IMR-90 (cell line): ENCODE measurements around the gene EIF3A.

Experiments used
- BHLHE40 ChIP-seq: fragments of 150-350 bp; IDR thresholded peaks from 2 replicates; pipeline ENCODE4 v1.6.1; 2016; ENCODE audit warnings: mild to moderate bottlenecking, low read depth, low read length
- CEBPB ChIP-seq: IDR thresholded peaks from 2 replicates; pipeline ENCODE4 v1.6.1; 2012; ENCODE audit warnings: low read depth, low read length, improper control_type of control experiment
- CHD1 ChIP-seq: IDR thresholded peaks from 2 replicates; pipeline ENCODE4 v1.6.1; 2012; ENCODE audit warnings: low read depth, low read length, improper control_type of control experiment
- CTCF ChIP-seq: conservative IDR thresholded peaks from 2 replicates; pipeline ENCODE4 v1.5.1; 2012; ENCODE audit warnings: mild to moderate bottlenecking, low read depth, low read length, improper control_type of control experiment
- ELK1 ChIP-seq: fragments of 150-350 bp; IDR thresholded peaks from 2 replicates; pipeline ENCODE4 v1.6.1; 2016; ENCODE audit warnings: low read depth, mild to moderate bottlenecking, low read length, moderate library complexity, borderline replicate concordance
- FOS ChIP-seq: fragments of 150-350 bp; IDR thresholded peaks from 2 replicates; pipeline ENCODE4 v1.6.1; 2016; ENCODE audit warnings: low read depth, low read length
- MXI1 ChIP-seq: IDR thresholded peaks from 2 replicates; pipeline ENCODE4 v1.6.1; 2012; ENCODE audit warnings: low read depth, mild to moderate bottlenecking, low read length, moderate library complexity, borderline replicate concordance
- POLR2A ChIP-seq: IDR thresholded peaks from 2 replicates; pipeline ENCODE4 v1.6.1; 2012; ENCODE audit warnings: mild to moderate bottlenecking, low read depth, low read length
- RAD21 ChIP-seq: IDR thresholded peaks from 2 replicates; pipeline ENCODE4 v1.6.1; 2012; ENCODE audit warnings: low read length, improper control_type of control experiment
- RCOR1 ChIP-seq: IDR thresholded peaks from 2 replicates; pipeline ENCODE4 v1.6.1; 2012; ENCODE audit warnings: mild to moderate bottlenecking, low read length, improper control_type of control experiment; ENCODE audit not compliant: insufficient replicate concordance
- RFX5 ChIP-seq: IDR thresholded peaks from 2 replicates; pipeline ENCODE4 v1.8.0; 2012; ENCODE audit warnings: low read depth, mild to moderate bottlenecking, low read length, moderate library complexity
- SMC3 ChIP-seq: fragments of 150-350 bp; IDR thresholded peaks from 2 replicates; pipeline ENCODE4 v1.6.1; 2016; ENCODE audit warnings: low read depth, mild to moderate bottlenecking, antibody characterized with exemption, low read length, moderate library complexity
- USF2 ChIP-seq: fragments of 150-350 bp; IDR thresholded peaks from 2 replicates; pipeline ENCODE4 v1.6.1; 2017; ENCODE audit warnings: mild to moderate bottlenecking, antibody characterized with exemption, low read length, low read depth

- TF ChIP-seq USF2, result no peak
- no peak for TF ChIP-seq CEBPB
- TF ChIP-seq ELK1, result no peak
- no peak for TF ChIP-seq CHD1
- no peak for TF ChIP-seq POLR2A
- TF ChIP-seq CTCF, result no peak
- no peak for TF ChIP-seq MXI1
- no peak for TF ChIP-seq BHLHE40
- no peak for TF ChIP-seq FOS
- TF ChIP-seq SMC3, result no peak
- no peak for TF ChIP-seq RCOR1
- TF ChIP-seq RFX5, result no peak
- TF ChIP-seq RAD21, result no peak
Measured at GRCh38 chr10:119078422-119079179, 2.0 kb downstream of the EIF3A start.
